DMS79 treated with DMSO at 0.1 percent for 48 hours (cell line): ENCODE results near the gene LINC00305.
A peak's percentile ranks its signal among the peaks of the same experiment; 100 is the strongest.

Experiments
- DNase-seq: peaks from one replicate; lab custom pipeline; 2025; lab: John Stamatoyannopoulos, UW

The LINC00305 gene

GRCh38 chr18:64115881-64116280 lies 33.0 kb downstream of the LINC00305 start:
- DNase-seq = no peak

GRCh38 chr18:64111950-64112349 lies 36.9 kb downstream of the LINC00305 start:
- no peak for DNase-seq

GRCh38 chr18:64110692-64111480 lies 38.0 kb downstream of the LINC00305 start:
- DNase-seq = peak; percentile 90

GRCh38 chr18:64103986-64104385 lies 44.9 kb downstream of the LINC00305 start:
- no peak for DNase-seq

- peak; percentile 47 for DNase-seq
Measured at GRCh38 chr18:64100116-64100922, 48.6 kb downstream of the LINC00305 start.

- no peak for DNase-seq
Measured at GRCh38 chr18:64099244-64099643, 49.6 kb downstream of the LINC00305 start.

GRCh38 chr18:64097497-64097896 lies 51.4 kb downstream of the LINC00305 start:
- DNase-seq = no peak

- no peak for DNase-seq
Measured at GRCh38 chr18:64095056-64095455, 53.8 kb downstream of the LINC00305 start.

- DNase-seq = no peak
Measured at GRCh38 chr18:64094210-64094609, 54.7 kb downstream of the LINC00305 start.

- DNase-seq = no peak
Measured at GRCh38 chr18:64091526-64091925, 57.4 kb downstream of the LINC00305 start.

GRCh38 chr18:64090876-64091275 lies 58.0 kb downstream of the LINC00305 start:
- no peak for DNase-seq

GRCh38 chr18:64083916-64084315 lies 65.0 kb downstream of the LINC00305 start:
- no peak for DNase-seq

GRCh38 chr18:64082513-64082912 lies 66.4 kb downstream of the LINC00305 start:
- DNase-seq = no peak

- no peak for DNase-seq
Measured at GRCh38 chr18:64082054-64082453, 66.8 kb downstream of the LINC00305 start.

GRCh38 chr18:64073971-64074370 lies 74.9 kb downstream of the LINC00305 start:
- DNase-seq = no peak

- DNase-seq = no peak
Measured at GRCh38 chr18:64055019-64055418, 93.9 kb downstream of the LINC00305 start.

GRCh38 chr18:64053246-64053645 lies 95.6 kb downstream of the LINC00305 start:
- no peak for DNase-seq

GRCh38 chr18:64052772-64053171 lies 96.1 kb downstream of the LINC00305 start:
- DNase-seq = no peak

- DNase-seq = no peak
Measured at GRCh38 chr18:64044616-64045015, 104.3 kb downstream of the LINC00305 start.

GRCh38 chr18:64042728-64043358 lies 106.0 kb downstream of the LINC00305 start:
- DNase-seq = no peak

GRCh38 chr18:64037812-64038414 lies 111.0 kb downstream of the LINC00305 start:
- no peak for DNase-seq

- DNase-seq = no peak
Measured at GRCh38 chr18:64032312-64032711, 116.6 kb downstream of the LINC00305 start.
